K562 (cell line): Measurements from ENCODE around the gene YIF1A. TPM values are rescaled to one million over a fixed set of nuclear protein-coding genes. Genes with fewer than 3 reads are reported as not detected.

Experiments used
- DIDO1 ChIP-seq: fragments of 450-650 bp; IDR thresholded peaks from 2 replicates; pipeline ENCODE4 v1.6.1; 2016; ENCODE audit warnings: low read depth, missing biosample characterization, missing genetic modification characterization
- DNMT1 ChIP-seq: fragments of 450-650 bp; IDR thresholded peaks from 2 replicates; pipeline ENCODE4 v1.6.1; 2016; ENCODE audit warnings: antibody characterized with exemption, mild to moderate bottlenecking
- ELF4 ChIP-seq: fragments of 450-650 bp; formaldehyde crosslinking; IDR thresholded peaks from 2 replicates; pipeline ENCODE4 v1.4.0; 2022; ENCODE audit warnings: missing genetic modification characterization
- ETV1 ChIP-seq: fragments of 450-650 bp; conservative IDR thresholded peaks from 2 replicates; pipeline ENCODE4 v1.6.1; 2016; ENCODE audit warnings: missing genetic modification characterization, control low read depth, low read depth, missing compliant biosample characterization
- LCOR ChIP-seq: sonication (generic); formaldehyde crosslinking; IDR thresholded peaks from 2 replicates; pipeline ENCODE4 v1.8.0; 2022; ENCODE audit warnings: mild to moderate bottlenecking, missing genetic modification reagents
- NFIX ChIP-seq: fragments of 250-450 bp; sonication (Bioruptor Pico); IDR thresholded peaks from 2 replicates; pipeline ENCODE4 v1.4.0; 2020; ENCODE audit warnings: low read depth, mild to moderate bottlenecking, moderate library complexity
- NR1H2 ChIP-seq: sonication (generic); formaldehyde crosslinking; IDR thresholded peaks from 2 replicates; pipeline ENCODE4 v1.4.0; 2020; ENCODE audit warnings: mild to moderate bottlenecking, missing genetic modification reagents
- PCBP1 ChIP-seq: fragments of 200-400 bp; formaldehyde crosslinking; IDR thresholded peaks from 2 replicates; pipeline ENCODE4 v1.6.1; 2018; ENCODE audit warnings: mild to moderate bottlenecking, low read depth, low read length; ENCODE audit not compliant: poor library complexity, severe bottlenecking
- POU5F1 ChIP-seq: fragments of 150-350 bp; IDR thresholded peaks from 2 replicates; pipeline ENCODE4 v1.6.1; 2014; ENCODE audit warnings: borderline replicate concordance, low read length, low read depth, mild to moderate bottlenecking; ENCODE audit not compliant: partially characterized antibody
- PTRF ChIP-seq: fragments of 450-650 bp; IDR thresholded peaks from 2 replicates; pipeline ENCODE4 v1.6.1; 2016; ENCODE audit warnings: mild to moderate bottlenecking, missing genetic modification characterization, missing compliant biosample characterization
- PURB ChIP-seq: sonication (generic); formaldehyde crosslinking; IDR thresholded peaks from 2 replicates; pipeline ENCODE4 v1.9.0; 2021; ENCODE audit warnings: low read depth, mild to moderate bottlenecking, missing genetic modification reagents
- SMARCE1 ChIP-seq: fragments of 450-650 bp; IDR thresholded peaks from 2 replicates; pipeline ENCODE4 v1.7.1; 2016; ENCODE audit warnings: mild to moderate bottlenecking
- SMC3 ChIP-seq: conservative IDR thresholded peaks from 2 replicates; pipeline ENCODE4 v1.6.1; 2011; ENCODE audit warnings: low read depth, low read length, improper control_type of control experiment; ENCODE audit not compliant: insufficient read depth
- ZBED1 ChIP-seq: IDR thresholded peaks from 2 replicates; pipeline ENCODE4 v1.6.1; 2014
- ZBTB17 ChIP-seq: fragments of 450-650 bp; formaldehyde crosslinking; IDR thresholded peaks from 2 replicates; pipeline ENCODE4 v1.4.0; 2020; ENCODE audit warnings: mild to moderate bottlenecking
- ZC3H8 ChIP-seq: fragments of 450-650 bp; IDR thresholded peaks from 2 replicates; pipeline ENCODE4 v1.6.1; 2017
- ZFX ChIP-seq: sonication (generic); formaldehyde crosslinking; IDR thresholded peaks from 2 replicates; pipeline ENCODE4 v1.8.0; 2022; ENCODE audit warnings: mild to moderate bottlenecking, missing genetic modification reagents, moderate library complexity
- ZNF134 ChIP-seq: fragments of 250-450 bp; sonication (Bioruptor Pico); conservative IDR thresholded peaks from 2 replicates; pipeline ENCODE4 v1.4.0; 2020
- ZNF140 ChIP-seq: fragments of 250-450 bp; sonication (Bioruptor Pico); IDR thresholded peaks from 2 replicates; pipeline ENCODE4 v1.8.0; 2021; ENCODE audit warnings: moderate library complexity, mild to moderate bottlenecking, inconsistent platforms
- ZNF212 ChIP-seq: fragments of 450-650 bp; formaldehyde crosslinking; IDR thresholded peaks from 2 replicates; pipeline ENCODE4 v1.4.0; 2020; ENCODE audit warnings: mild to moderate bottlenecking
- ZNF263 ChIP-seq: sonication (generic); formaldehyde crosslinking; IDR thresholded peaks from 2 replicates; pipeline ENCODE4 v1.8.0; 2022; ENCODE audit warnings: mild to moderate bottlenecking, missing genetic modification reagents, borderline replicate concordance
- ZNF76 ChIP-seq: fragments of 250-450 bp; sonication (Bioruptor Pico); IDR thresholded peaks from 2 replicates; pipeline ENCODE4 v1.4.0; 2020; ENCODE audit warnings: mild to moderate bottlenecking, moderate library complexity, borderline replicate concordance
- ZNF79 ChIP-seq: fragments of 250-450 bp; sonication (Bioruptor Pico); IDR thresholded peaks from 2 replicates; pipeline ENCODE4 v1.4.0; 2020; ENCODE audit warnings: low read depth, mild to moderate bottlenecking, moderate library complexity
- polyA plus RNA-seq, 8 experiments: library from polyadenylated mRNA; depleted of rRNA in 4 of 8; stranded (reverse) in 5 of 8; unstranded in 3 of 8; fragments of >200 nt; fragmentation: Nextera tagmentation in 2 of 8; fragmentation: Illumina TruSeq in 1 of 8; extraction: Ambion mirVana in 2 of 8; extraction: Trizol in 1 of 8; gene quantifications; 2 replicates each; pipeline versions ENCODE4 v1.2.1 to v1.2.3, GENCODE V29; 2011 to 2014; ENCODE audit warnings: inconsistent platforms in 1 of 8, missing spikeins in 1 of 8
- total RNA-seq, 7 experiments: library from RNA; depleted of rRNA in 6 of 7; stranded (reverse); fragments of >200 nt in 6 of 7; fragmentation: Illumina TruSeq in 2 of 7; extraction: Trizol in 2 of 7; gene quantifications; 2 replicates each; pipeline versions ENCODE4 v1.2.1 to v1.2.3, GENCODE V29; 2011 to 2021; ENCODE audit warnings: low replicate concordance in 1 of 7
- TF ChIP-seq, protein P1 (sequence below), 2 experiments: fragments of 450-650 bp; IDR thresholded peaks; 2 replicates each; pipeline ENCODE4 v1.6.1; 2016
- TF ChIP-seq, protein P2 (sequence below): fragments of 200-800 bp; sonication (Bioruptor generic); IDR thresholded peaks from 2 replicates; pipeline ENCODE4 v1.6.1; 2017; ENCODE audit warnings: missing genetic modification characterization, missing compliant biosample characterization
- TF ChIP-seq, protein P3 (sequence below): sonication (generic); formaldehyde crosslinking; IDR thresholded peaks from 2 replicates; pipeline ENCODE4 v1.8.1; 2023; ENCODE audit warnings: mild to moderate bottlenecking, missing genetic modification reagents

Gene YIF1A
- total and polyA plus RNA-seq, 9 of the 15 experiments (the other 6 are each of a cell fraction or from before 2014, with no cell fraction given): 8.6 to 121 (median 77.2) TPM

DNA sequence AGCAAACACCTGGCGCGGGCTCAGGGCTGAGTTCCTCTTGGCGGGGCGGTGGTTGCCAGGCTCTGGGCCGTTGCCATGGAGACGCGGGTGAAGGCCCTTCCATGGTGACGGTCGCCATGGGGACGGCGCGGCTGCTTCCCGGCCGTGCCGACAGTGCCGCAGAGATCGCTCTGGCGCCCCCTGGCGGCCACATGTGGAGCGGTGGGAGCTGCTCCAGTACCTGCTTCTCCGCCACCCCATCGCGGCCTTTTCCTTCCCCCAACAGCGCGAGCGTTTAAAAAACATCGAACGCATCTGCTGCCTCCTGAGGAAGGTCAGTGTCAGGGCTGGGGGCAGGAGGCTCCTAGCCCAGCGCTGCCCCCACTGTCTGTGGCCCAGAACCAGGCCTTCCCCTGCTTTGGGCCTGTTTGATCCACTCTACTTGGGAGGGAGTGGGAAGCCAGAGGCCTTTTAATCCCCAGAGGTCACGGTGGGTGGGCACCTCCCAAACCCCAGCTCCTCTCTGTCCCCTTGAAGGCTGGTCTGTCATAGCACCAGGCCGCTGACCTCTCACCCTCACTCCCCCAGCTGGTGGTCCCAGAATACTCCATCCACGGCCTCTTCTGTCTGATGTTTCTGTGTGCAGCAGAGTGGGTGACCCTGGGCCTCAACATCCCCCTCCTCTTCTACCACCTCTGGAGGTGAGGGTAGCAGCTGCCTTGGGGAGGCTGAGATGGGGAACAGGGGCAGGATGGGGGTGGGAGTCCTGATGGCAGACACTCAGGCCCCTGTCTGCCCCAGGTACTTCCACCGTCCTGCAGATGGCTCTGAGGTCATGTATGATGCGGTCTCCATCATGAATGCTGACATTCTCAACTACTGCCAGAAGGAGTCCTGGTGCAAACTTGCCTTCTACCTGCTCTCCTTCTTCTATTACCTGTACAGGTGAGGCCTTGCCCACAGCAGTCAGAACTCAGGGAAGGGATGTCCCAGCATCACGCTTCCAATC lies 6.2 kb downstream of the YIF1A start (continued):
- TF ChIP-seq, protein P1, sequence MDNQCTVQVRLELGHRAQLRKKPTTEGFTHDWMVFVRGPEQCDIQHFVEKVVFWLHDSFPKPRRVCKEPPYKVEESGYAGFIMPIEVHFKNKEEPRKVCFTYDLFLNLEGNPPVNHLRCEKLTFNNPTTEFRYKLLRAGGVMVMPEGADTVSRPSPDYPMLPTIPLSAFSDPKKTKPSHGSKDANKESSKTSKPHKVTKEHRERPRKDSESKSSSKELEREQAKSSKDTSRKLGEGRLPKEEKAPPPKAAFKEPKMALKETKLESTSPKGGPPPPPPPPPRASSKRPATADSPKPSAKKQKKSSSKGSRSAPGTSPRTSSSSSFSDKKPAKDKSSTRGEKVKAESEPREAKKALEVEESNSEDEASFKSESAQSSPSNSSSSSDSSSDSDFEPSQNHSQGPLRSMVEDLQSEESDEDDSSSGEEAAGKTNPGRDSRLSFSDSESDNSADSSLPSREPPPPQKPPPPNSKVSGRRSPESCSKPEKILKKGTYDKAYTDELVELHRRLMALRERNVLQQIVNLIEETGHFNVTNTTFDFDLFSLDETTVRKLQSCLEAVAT (IDR thresholded peaks at IDR 0.05): no peak
- no peak for TF ChIP-seq PURB (CRISPR knock-in tag)
- no peak; the same call in 1 of the 2 replicates for TF ChIP-seq ZNF263 (CRISPR knock-in tag)
- TF ChIP-seq, protein P2, sequence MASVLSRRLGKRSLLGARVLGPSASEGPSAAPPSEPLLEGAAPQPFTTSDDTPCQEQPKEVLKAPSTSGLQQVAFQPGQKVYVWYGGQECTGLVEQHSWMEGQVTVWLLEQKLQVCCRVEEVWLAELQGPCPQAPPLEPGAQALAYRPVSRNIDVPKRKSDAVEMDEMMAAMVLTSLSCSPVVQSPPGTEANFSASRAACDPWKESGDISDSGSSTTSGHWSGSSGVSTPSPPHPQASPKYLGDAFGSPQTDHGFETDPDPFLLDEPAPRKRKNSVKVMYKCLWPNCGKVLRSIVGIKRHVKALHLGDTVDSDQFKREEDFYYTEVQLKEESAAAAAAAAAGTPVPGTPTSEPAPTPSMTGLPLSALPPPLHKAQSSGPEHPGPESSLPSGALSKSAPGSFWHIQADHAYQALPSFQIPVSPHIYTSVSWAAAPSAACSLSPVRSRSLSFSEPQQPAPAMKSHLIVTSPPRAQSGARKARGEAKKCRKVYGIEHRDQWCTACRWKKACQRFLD (CRISPR knock-in tag): no peak
- no peak for TF ChIP-seq DNMT1
- TF ChIP-seq PCBP1: peak; percentile 88
- TF ChIP-seq LCOR (CRISPR knock-in tag): peak; percentile 65; the same call in 1 of the 2 replicates
- no peak for TF ChIP-seq ZNF140 (CRISPR knock-in tag)
- TF ChIP-seq NR1H2: no peak
- TF ChIP-seq, protein P3, sequence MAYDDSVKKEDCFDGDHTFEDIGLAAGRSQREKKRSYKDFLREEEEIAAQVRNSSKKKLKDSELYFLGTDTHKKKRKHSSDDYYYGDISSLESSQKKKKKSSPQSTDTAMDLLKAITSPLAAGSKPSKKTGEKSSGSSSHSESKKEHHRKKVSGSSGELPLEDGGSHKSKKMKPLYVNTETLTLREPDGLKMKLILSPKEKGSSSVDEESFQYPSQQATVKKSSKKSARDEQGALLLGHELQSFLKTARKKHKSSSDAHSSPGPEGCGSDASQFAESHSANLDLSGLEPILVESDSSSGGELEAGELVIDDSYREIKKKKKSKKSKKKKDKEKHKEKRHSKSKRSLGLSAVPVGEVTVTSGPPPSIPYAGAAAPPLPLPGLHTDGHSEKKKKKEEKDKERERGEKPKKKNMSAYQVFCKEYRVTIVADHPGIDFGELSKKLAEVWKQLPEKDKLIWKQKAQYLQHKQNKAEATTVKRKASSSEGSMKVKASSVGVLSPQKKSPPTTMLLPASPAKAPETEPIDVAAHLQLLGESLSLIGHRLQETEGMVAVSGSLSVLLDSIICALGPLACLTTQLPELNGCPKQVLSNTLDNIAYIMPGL (CRISPR knock-in tag): no peak
- TF ChIP-seq ZBTB17 (CRISPR knock-in tag): no peak
- TF ChIP-seq ZC3H8: no peak
- TF ChIP-seq ELF4 (CRISPR knock-in tag): no peak
- TF ChIP-seq ZBED1: no peak
- TF ChIP-seq ZFX (CRISPR knock-in tag): peak; percentile 54
- no peak for TF ChIP-seq ZNF212 (CRISPR knock-in tag)
- TF ChIP-seq NFIX (CRISPR knock-in tag): no peak
- TF ChIP-seq POU5F1: no peak
- TF ChIP-seq SMC3: peak; percentile 85
- no peak for TF ChIP-seq ZNF76 (CRISPR knock-in tag)
- TF ChIP-seq ZNF79 (CRISPR knock-in tag): no peak
- TF ChIP-seq DIDO1 (tag): no peak
- no peak for TF ChIP-seq SMARCE1
- no peak for TF ChIP-seq ETV1 (tag)
- TF ChIP-seq ZNF134 (CRISPR knock-in tag): no peak
- TF ChIP-seq PTRF (tag): no peak
